Right cardiac atrium (tissue), 5 donors: ENCODE data around the gene MAPK13. TPM values are rescaled to one million over a fixed set of nuclear protein-coding genes. Genes with fewer than 3 reads are reported as not detected.

Experiments
- ATAC-seq, 2 donors: fragments of 200-7000 bp; cut with Tn5 transposase; one replicate each; pipeline versions ENCODE4 v1.8.0 to v1.9.1; 2020; ENCODE audit warnings: moderate library complexity in 2 of 2, mild to moderate bottlenecking in 1 of 2
- DNase-seq, 3 donors: peaks; one replicate each; pipeline ENCODE4 v3.0.0-alpha.2; 2020
- H3K27ac ChIP-seq: one replicate; pipeline ENCODE4 v1.5.1; 2013; ENCODE audit warnings: mild to moderate bottlenecking, low read length, control low read depth, moderate library complexity
- H3K27me3 ChIP-seq: one replicate; pipeline ENCODE4 v1.6.1; 2013; ENCODE audit not compliant: control insufficient read depth, insufficient read depth
- H3K4me1 ChIP-seq: one replicate; pipeline ENCODE4 v1.6.1; 2013; ENCODE audit warnings: low read length; ENCODE audit not compliant: control insufficient read depth, insufficient read depth
- H3K4me3 ChIP-seq: one replicate; pipeline ENCODE4 v1.5.1; 2013; ENCODE audit warnings: low read length, control low read depth
- H3K9me3 ChIP-seq: one replicate; pipeline ENCODE4 v1.6.1; 2013; ENCODE audit warnings: low read length; ENCODE audit not compliant: control insufficient read depth
- WGBS: extraction: QIAGEN DNeasy Blood & Tissue Kit; methylation state at CpG from one replicate; pipeline ENCODE4 v1.1.7; 2013; 5-methylcytosine and 5-hydroxymethylcytosine counted together
- intact Hi-C, 4 donors: fragments of 100-400 bp; cut with DNase I; formaldehyde crosslinking; loops; one replicate each; pipeline versions ENCODE4 v1.11.0 to v1.14.0; 2022 to 2023
- polyA plus RNA-seq: library from polyadenylated mRNA; stranded (reverse); fragments of 200-250 nt; gene quantifications from one replicate; pipeline ENCODE4 v1.2.3, GENCODE V29; 2013
- total RNA-seq, 4 donors: library from RNA; stranded (reverse); fragmentation: NEBNext Ultra II Directional; extraction: Animal tissue kit (Norgen Biotek cat#: 25700); gene quantifications; one replicate each; pipeline ENCODE4 v1.2.1, GENCODE V29; 2021
- donor health status: healthy with polysubstance abuse.
- donor health status: DM: no; HTN: yes; CAD: no.
- donor health status: DM: no; HTN: no; CAD: no.
- donor health status: DM: no; HTN: yes; CAD: no; lungs with severe emphysema.
- donor health status: DM: yes; HTN: yes; CAD: no.

The MAPK13 gene
- total and polyA plus RNA-seq, 5 donors: 1.4 to 4.0 (median 2.1) TPM

DNA sequence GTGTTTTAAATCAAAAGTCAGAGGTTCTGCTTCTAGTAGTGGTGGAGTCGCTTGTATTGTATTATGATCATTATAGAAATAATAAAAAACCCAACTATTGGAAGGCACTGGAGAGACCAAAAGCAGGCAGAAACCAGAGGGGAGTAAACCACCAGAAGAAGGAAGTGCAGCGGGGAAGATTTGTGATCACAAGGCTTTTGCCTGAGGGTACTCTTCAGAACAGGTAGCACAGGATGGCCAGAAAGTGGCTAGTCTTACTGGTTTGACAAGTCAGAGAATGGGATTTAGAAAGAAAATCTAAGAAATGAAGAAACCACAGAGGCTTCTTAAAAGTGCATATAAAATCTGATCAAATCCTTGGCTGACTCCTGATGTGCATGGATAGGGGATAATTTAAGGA lies 24.0 kb downstream of the MAPK13 start:
- Histone ChIP-seq H3K4me3 (no peak overlapping the region), H3K9me3 (no peaks in the 10 kb centered on the region), H3K27ac (no peak overlapping the region), H3K27me3 (no peaks in the 10 kb centered on the region), H3K4me1 (no peaks in the 10 kb centered on the region)
- DNase-seq (no peak), ATAC-seq (no peak)
- 96% methylated on average over 2 of the region's 2 CpGs for WGBS
- intact Hi-C loops: no loop called here

DNA sequence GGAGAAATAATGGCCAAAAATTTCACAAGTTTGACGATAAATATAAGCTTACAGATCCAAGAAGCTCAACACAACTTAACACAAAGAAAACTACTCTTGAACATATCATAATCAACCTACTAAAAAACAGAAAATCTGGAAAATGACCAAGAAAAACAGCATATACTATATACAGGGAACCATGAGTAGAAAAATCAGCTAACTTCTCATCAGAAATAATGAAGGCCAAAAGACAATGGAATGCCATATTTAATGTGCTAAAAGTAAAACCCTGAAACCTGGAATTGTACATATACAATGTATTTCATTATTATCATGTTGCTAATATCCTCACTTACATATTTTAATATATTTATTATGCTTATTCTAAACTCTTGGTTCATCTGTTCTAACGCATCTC lies 25.3 kb downstream of the MAPK13 start:
- no peak overlapping the region for H3K4me3 ChIP-seq
- H3K27me3 ChIP-seq: no peaks in the 10 kb centered on the region
- no peaks in the 10 kb centered on the region for H3K9me3 ChIP-seq
- no peak overlapping the region for H3K27ac ChIP-seq
- DNase-seq (no peak), ATAC-seq (no peak)
- 91% methylated on average over 2 of the region's 2 CpGs for WGBS
- H3K4me1 ChIP-seq: no peaks in the 10 kb centered on the region
- intact Hi-C loops: no loop called here

DNA sequence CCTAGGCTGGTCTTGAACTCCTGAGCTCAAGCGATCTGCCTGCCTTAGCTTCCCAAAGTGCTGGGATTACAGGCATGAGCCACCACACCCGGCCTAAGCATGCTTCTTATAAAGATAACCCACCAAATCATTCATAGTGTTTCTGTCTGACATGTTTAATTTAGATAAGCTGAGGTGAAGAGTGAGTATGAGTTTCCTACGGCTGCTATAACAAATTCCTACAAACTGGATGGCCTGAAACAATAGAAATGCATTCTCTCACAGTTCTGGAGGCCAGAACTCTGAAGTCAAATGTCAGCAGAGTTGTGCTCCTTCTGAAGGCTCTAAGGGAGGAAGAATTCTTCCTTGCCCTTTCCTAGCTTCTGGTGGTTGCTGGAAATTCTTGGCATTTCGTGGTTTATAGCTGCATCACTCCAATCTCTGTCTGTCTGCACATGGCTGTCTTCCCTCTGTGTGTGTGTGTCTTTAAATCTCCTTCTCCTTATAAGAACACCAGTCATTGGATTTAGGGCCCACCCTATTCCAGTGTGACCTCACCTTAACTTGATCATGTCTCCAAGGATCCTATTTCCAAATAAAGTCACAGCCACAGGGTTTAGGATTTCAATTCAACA lies 29.9 kb downstream of the MAPK13 start:
- intact Hi-C loops: no loop called here
- WGBS: 83% methylated on average over 4 of the region's 4 CpGs
- no peak for ATAC-seq

DNA sequence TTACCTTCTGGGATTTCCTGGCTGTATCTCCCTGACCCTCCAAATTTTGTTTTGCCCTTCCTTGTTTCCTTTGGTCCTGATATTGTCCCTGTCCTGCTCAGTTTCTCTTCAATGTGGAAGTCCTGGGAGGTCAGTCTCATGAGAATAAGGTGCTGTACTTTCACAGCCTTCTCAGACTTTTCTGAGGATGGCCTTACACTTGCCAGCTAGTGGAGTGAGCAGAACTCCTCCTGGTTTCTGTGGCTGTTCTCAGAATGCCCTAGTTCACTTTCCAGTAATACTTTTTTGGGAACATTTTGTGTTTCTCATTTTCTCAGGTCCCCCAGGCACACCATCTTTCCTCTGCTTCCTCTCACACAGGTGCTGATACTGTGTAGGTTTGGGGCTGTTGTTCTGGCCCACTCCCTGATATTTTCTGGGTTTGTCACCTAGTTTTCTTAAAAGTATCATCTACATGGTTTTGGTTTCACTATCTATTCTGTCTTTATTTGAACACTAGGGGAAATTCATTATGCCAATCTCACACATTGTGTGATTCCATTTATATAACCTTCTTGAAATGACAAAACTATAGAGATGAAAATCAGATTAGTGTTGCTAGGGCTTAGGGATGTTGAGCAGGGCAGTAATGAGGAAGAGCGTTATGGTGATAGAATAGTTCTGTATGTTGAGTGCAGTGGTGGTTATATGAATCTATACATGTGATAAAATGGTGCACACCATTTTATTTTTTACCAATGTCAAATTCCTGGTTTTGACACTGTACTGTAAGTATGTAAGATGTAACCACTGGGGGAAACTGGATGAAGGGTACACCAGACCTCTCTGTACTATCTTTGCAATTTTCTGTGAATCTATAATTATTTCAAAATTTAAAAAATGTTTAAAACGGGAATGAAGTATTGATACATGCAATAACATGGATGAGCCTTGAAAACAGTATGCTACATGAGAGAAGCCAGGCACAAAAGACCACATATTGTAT lies 39.0 kb downstream of the MAPK13 start:
- Histone ChIP-seq H3K27ac (no peak overlapping the region), H3K4me1 (no peaks in the 10 kb centered on the region), H3K4me3 (no peak overlapping the region), H3K9me3 (no peaks in the 10 kb centered on the region), H3K27me3 (no peaks in the 10 kb centered on the region)
- intact Hi-C loops: no loop called here
- no peak for DNase-seq
- 93% methylated on average over 2 of the region's 2 CpGs for WGBS
- ATAC-seq: no peak

More for the DNA sequence above, 29.9 kb downstream of the MAPK13 start:
- no peaks in the 10 kb centered on the region for H3K9me3 ChIP-seq
- H3K4me1 ChIP-seq: no peaks in the 10 kb centered on the region
- no peak overlapping the region for H3K27ac ChIP-seq
- H3K4me3 ChIP-seq: no peak overlapping the region
- no peak for DNase-seq
- H3K27me3 ChIP-seq: no peaks in the 10 kb centered on the region

DNA sequence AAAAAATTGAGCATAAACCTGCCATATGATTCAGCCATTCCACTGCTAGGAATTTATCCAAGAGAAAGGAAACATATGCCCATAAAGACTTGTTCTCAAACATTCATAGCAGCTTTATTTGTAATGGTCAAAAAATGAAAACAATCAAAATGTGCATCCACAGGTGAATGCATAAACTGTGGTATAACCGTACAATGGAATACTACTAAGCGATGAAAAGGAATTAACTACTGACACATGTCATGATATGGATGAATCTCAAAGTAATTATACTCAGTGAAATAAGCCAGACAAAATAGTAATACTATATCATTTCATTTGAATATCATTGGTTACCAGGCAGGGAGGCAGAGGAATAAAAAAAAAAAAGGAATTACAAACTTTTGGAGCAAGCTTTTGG lies 40.4 kb downstream of the MAPK13 start:
- WGBS: 98% methylated on average over 2 of the region's 2 CpGs

DNA sequence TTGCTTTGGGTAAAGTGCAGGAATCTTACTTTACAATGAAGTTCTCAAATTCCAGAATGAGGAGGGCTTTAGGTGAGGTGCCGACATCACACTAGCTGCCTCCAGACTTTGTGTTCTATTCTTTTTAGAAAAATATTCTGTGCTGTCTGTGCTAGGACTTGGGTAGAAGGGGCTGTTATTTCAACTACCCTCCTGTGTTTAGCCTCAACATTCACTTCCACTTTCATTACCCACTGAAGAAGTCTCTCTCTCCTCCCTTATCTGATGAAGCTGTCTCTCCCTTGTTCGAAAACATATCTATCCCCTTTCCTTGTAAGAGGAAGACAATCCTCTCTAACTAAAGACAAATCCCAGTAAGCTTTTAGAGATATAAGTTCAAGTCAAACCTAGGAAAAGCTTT lies 41.3 kb downstream of the MAPK13 start:
- Histone ChIP-seq H3K9me3 (no peaks in the 10 kb centered on the region), H3K4me3 (no peak overlapping the region), H3K4me1 (no peaks in the 10 kb centered on the region), H3K27ac (no peak overlapping the region), H3K27me3 (no peaks in the 10 kb centered on the region)
- ATAC-seq (no peak), DNase-seq (no peak)
- 77% methylated on average over 2 of the region's 2 CpGs for WGBS
- intact Hi-C loops: no loop called here

More for the DNA sequence above, 40.4 kb downstream of the MAPK13 start:
- no peaks in the 10 kb centered on the region for H3K9me3 ChIP-seq
- no peaks in the 10 kb centered on the region for H3K27me3 ChIP-seq
- H3K4me3 ChIP-seq: no peak overlapping the region
- no peaks in the 10 kb centered on the region for H3K4me1 ChIP-seq
- no peak overlapping the region for H3K27ac ChIP-seq
- DNase-seq (no peak), ATAC-seq (no peak)
- intact Hi-C loops: no loop called here

DNA sequence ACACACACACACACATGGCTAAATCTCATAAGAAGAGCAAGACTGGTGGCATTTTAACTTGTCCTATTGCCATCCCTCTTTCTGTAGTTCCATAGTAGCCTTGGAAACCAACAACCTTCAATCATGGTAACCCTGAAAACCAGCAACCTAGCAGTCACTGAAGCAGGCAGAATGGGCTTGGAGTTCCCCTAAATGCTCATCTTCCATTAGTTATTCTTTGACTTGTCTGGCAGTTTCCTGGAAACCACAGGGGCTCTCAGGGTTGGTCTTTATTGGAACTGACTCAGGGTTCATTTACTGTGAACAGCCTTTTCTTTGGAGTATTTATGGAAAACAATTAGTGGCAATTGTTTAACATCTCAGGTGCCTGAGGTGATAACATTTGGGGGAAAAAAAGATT lies 46.9 kb downstream of the MAPK13 start:
- Histone ChIP-seq H3K4me3 (no peak overlapping the region), H3K27ac (no peak overlapping the region), H3K4me1 (no peaks in the 10 kb centered on the region), H3K9me3 (no peaks in the 10 kb centered on the region), H3K27me3 (no peaks in the 10 kb centered on the region)
- no peak for ATAC-seq
- DNase-seq: no peak
- intact Hi-C loops: no loop called here

DNA sequence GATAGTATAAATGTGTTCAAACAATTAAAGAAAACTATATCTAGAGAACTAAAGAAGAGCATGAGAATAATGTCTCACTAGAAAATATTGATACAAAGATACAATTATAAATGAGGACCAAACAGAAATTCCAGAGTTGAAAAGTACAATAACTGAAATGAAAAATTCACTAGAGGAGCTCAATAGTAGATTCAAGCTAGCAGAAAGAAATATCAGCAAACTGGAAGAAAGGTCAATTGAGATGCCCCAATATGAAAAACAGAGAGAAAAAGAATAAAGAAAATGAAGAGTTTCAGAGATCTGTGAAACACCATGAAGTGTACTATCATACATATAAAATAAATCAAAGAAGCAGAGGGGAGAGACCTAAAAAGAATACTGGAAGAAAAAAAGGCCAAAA lies 48.2 kb downstream of the MAPK13 start:
- intact Hi-C loops: no loop called here
- Histone ChIP-seq H3K27me3 (no peaks in the 10 kb centered on the region), H3K27ac (no peak overlapping the region), H3K9me3 (no peaks in the 10 kb centered on the region), H3K4me3 (no peak overlapping the region), H3K4me1 (no peaks in the 10 kb centered on the region)
- DNase-seq (no peak), ATAC-seq (no peak)

DNA sequence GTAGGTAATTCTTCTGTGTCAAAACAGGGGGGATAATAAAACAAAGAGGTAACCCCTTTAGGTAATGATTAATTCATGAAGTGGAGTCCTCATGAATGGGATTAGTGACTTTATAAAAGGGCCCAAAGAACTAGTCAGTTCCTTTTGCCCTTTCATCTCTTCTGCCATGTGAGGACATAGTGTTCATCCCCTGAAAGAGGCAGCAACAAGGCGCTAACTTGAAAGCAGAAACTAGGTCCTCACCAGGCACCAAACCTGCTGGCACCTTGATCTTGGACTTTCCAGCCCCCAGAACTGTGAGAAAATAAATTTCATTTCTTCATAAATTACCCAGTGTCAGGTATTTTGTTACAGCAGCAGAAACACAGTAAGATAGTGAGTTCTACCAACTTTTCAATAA lies 49.8 kb downstream of the MAPK13 start:
- no peaks in the 10 kb centered on the region for H3K4me1 ChIP-seq
- H3K27ac ChIP-seq: no peak overlapping the region
- H3K9me3 ChIP-seq: no peaks in the 10 kb centered on the region
- intact Hi-C loops: loop anchor here in 1 of 4 donors (10.0 kb wide), 1 partner anchor 55 kb away; no protein-coding TSS in a partner anchor
- DNase-seq: no peak
- 91% methylated on average over 1 of the region's 1 CpG for WGBS
- H3K27me3 ChIP-seq: no peaks in the 10 kb centered on the region
- H3K4me3 ChIP-seq: no peak overlapping the region
- no peak for ATAC-seq

DNA sequence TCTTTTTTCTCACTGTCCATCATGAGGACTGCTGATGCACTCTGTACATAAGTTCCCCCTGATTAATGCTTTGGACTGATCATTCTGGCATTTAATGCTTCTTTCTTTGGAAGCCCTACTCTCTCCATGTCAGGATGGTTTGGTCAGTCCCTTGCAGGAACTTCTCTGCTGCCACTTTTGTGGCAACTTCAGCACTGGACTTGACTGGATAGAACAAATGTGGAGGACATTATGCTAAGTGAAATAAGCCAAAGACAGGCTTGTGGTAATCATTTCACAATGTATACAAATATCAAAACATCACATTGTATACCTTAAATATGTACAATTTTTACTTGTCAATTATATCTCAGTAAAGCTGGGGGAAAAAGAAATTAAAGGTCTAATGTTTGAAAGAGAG lies 54.0 kb downstream of the MAPK13 start:
- Histone ChIP-seq H3K27ac (no peak overlapping the region), H3K4me3 (no peak overlapping the region), H3K4me1 (no peaks in the 10 kb centered on the region), H3K9me3 (no peaks in the 10 kb centered on the region), H3K27me3 (no peaks in the 10 kb centered on the region)
- ATAC-seq (no peak), DNase-seq (no peak)
- intact Hi-C loops: loop anchor here in 1 of 4 donors (10.0 kb wide), 1 partner anchor 60 kb away; no protein-coding TSS in a partner anchor

DNA sequence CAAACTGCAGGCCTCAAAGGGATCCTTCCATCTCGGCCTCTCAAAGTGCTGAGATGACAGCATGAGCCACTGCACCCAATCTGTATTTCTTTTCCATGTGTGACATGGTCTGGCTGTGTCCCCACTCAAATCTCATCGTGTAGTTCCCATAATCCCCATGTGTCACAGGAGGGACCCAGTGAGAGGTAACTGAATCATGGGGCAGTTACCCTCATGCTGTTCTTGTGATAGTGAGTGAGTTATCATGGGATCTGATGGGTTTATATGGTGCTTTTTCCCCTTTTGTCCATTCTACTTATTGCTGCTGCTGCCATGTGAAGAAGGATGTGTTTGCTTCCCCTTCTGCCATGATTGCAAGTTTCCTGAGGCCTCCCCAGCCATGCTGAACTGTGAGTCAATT lies 55.9 kb downstream of the MAPK13 start:
- Histone ChIP-seq H3K4me1 (no peaks in the 10 kb centered on the region), H3K27ac (no peak overlapping the region), H3K4me3 (no peak overlapping the region), H3K27me3 (no peaks in the 10 kb centered on the region), H3K9me3 (no peaks in the 10 kb centered on the region)
- 90% methylated on average over 2 of the region's 2 CpGs for WGBS
- intact Hi-C loops: loop anchor here in 1 of 4 donors (10.0 kb wide), 1 partner anchor 61 kb away; no protein-coding TSS in a partner anchor
- DNase-seq: no peak
- no peak for ATAC-seq
